PFSK-1 (cell line): ENCODE data around the gene FOXP2.

Experiments used
- FOXP2 ChIP-seq: optimal IDR thresholded peaks from 2 replicates; pipeline ENCODE3; 2011; ENCODE audit warnings: borderline replicate concordance, control low read depth, inconsistent platforms; ENCODE audit not compliant: insufficient read depth; ENCODE audit errors: extremely low read length, extremely low read depth
- POLR2AphosphoS5 ChIP-seq: IDR thresholded peaks from 2 replicates; pipeline ENCODE4 v1.6.1; 2012; ENCODE audit warnings: low read depth, mild to moderate bottlenecking, control low read depth, low read length, moderate library complexity
- SIN3A ChIP-seq: IDR thresholded peaks from 2 replicates; pipeline ENCODE4 v1.6.1; 2012; ENCODE audit warnings: mild to moderate bottlenecking, low read length, moderate library complexity, borderline replicate concordance; ENCODE audit not compliant: insufficient read depth
- TAF1 ChIP-seq: IDR thresholded peaks from 2 replicates; pipeline ENCODE4 v1.6.1; 2012; ENCODE audit warnings: low read length, control low read depth, borderline replicate concordance; ENCODE audit not compliant: insufficient read depth
- TF ChIP-seq, protein P1 (sequence below), 2 experiments: IDR thresholded peaks; 2 replicates each; pipeline versions ENCODE4 v1.6.1 to v1.8.0; 2011 to 2012; ENCODE audit warnings: low read depth in 2 of 2, low read length in 2 of 2, control low read depth in 1 of 2, inconsistent platforms in 1 of 2, mild to moderate bottlenecking in 1 of 2, moderate library complexity in 1 of 2; ENCODE audit not compliant: insufficient read depth in 1 of 2

FOXP2 gene

DNA sequence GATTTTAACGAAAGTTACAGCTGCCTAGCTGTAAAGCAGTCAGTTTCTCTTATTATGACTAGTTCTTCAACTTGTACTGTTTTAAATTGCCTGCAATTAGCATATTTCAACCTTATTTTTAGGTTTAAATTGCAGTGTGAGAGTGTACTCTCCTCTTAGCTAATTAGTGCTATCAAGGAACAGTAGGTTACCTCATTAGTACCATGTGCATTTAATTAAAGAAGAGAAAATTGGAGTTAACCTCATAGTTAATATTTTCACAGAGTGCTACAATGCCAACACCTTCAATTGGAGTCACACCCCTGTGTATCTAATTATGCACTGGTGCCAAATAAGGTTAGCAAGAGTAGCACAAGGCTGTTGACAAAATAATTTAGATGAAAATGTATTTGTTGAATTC, 154.6 kb downstream of the FOXP2 start:
- TF ChIP-seq POLR2AphosphoS5 (no peak), TAF1 (no peak), FOXP2 (no peak), SIN3A (no peak)
- TF ChIP-seq, protein P1, sequence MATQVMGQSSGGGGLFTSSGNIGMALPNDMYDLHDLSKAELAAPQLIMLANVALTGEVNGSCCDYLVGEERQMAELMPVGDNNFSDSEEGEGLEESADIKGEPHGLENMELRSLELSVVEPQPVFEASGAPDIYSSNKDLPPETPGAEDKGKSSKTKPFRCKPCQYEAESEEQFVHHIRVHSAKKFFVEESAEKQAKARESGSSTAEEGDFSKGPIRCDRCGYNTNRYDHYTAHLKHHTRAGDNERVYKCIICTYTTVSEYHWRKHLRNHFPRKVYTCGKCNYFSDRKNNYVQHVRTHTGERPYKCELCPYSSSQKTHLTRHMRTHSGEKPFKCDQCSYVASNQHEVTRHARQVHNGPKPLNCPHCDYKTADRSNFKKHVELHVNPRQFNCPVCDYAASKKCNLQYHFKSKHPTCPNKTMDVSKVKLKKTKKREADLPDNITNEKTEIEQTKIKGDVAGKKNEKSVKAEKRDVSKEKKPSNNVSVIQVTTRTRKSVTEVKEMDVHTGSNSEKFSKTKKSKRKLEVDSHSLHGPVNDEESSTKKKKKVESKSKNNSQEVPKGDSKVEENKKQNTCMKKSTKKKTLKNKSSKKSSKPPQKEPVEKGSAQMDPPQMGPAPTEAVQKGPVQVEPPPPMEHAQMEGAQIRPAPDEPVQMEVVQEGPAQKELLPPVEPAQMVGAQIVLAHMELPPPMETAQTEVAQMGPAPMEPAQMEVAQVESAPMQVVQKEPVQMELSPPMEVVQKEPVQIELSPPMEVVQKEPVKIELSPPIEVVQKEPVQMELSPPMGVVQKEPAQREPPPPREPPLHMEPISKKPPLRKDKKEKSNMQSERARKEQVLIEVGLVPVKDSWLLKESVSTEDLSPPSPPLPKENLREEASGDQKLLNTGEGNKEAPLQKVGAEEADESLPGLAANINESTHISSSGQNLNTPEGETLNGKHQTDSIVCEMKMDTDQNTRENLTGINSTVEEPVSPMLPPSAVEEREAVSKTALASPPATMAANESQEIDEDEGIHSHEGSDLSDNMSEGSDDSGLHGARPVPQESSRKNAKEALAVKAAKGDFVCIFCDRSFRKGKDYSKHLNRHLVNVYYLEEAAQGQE (IDR thresholded peaks at IDR 0.05; ENCODE audit: insufficient read depth in 1 of 2, low read depth in 2 of 2, low read length in 2 of 2): no peak

DNA sequence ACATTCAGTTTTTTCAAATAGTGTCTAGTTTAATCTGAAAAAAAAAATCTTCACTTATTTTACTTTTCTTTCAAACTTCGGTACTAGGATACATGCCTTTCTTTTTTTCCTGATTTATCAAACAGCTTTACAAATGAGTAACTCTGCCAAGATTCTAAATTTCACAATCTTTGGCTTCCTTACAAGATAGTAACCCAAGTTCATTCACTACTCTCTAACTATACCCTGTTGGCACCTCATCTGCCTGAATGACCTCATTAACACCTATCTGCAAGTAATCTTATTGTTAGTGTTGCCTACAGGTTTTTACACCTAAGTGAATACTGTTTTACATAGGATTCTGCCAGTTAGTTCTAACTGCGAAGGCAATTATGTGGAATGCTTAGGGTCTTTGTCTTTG, 159.8 kb downstream of the FOXP2 start:
- TF ChIP-seq TAF1 (no peak), POLR2AphosphoS5 (no peak), SIN3A (no peak), FOXP2 (no peak)
- TF ChIP-seq, protein P1 (IDR thresholded peaks at IDR 0.05; ENCODE audit: insufficient read depth in 1 of 2, low read depth in 2 of 2, low read length in 2 of 2): no peak

DNA sequence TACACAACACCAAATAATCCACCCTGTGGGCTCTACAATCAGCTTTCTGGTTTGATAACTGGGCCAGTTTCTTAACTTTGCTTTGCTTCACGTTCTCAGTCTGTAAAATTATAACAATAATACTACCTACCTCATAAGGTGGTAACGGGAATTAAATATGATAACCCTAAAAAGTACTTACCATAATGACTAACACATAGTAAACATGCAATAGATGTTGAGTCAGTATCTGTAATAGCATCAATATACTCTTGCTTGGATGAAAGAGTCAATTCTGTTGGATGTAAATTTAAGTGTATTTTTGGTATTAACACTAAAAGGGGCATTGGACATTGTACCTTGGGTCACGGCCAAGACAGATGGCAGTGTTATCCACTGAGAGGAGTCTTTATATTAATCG, 160.5 kb downstream of the FOXP2 start:
- no peak for TF ChIP-seq TAF1

DNA sequence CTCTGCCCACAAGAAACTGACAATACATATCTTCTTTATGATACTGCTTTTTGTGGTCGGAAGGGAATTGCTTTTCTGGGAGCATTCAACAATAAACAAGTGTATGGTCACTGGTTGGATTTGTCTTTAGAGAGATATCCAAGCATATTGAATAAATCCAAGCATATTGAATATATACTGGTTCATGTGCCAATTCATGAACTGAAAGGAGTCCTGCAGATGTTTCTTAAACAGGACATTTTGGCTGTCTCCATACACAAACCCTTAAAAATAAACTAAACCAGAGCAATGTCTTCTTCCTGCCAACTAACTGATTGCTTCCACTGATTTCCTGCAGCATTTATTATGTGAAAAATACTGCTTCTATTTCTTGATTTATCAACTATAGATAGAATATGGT, 173.9 kb downstream of the FOXP2 start:
- no peak for TF ChIP-seq SIN3A
- no peak for TF ChIP-seq POLR2AphosphoS5
- TF ChIP-seq TAF1: no peak
- no peak for TF ChIP-seq FOXP2
- TF ChIP-seq, protein P1 (IDR thresholded peaks at IDR 0.05; ENCODE audit: insufficient read depth in 1 of 2, low read depth in 2 of 2, low read length in 2 of 2): no peak

DNA sequence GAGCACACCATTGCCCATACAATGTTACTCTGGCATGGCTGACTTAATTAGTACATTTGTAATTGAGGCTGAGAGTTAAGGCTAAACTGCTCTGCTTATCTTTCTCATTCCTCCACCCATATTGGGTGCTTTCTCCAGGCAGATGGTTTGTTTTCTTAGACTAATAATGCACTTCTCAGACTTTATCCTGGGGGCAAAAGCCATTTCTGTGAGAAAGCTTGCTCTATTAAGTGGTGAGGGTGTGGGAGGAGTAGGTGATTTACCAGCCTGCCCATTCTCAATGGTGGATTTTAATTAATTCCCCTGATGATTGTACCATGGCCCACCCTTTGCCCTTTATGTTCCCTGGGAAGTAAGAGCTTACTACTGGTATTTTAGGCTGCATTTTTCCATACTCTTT, 174.8 kb downstream of the FOXP2 start:
- TF ChIP-seq, protein P1 (IDR thresholded peaks at IDR 0.05; ENCODE audit: insufficient read depth in 1 of 2, low read depth in 2 of 2, low read length in 2 of 2): no peak
- no peak for TF ChIP-seq FOXP2
- TF ChIP-seq POLR2AphosphoS5: no peak
- TF ChIP-seq TAF1: no peak
- TF ChIP-seq SIN3A: no peak
